Measurements from ENCODE around the gene HK2. TPM values are rescaled to one million over a fixed set of nuclear protein-coding genes. Genes with fewer than 3 reads are reported as not detected.

The HK2 gene
- total RNA-seq, 1 experiment from 2014 or later: 43.8 TPM

DNA sequence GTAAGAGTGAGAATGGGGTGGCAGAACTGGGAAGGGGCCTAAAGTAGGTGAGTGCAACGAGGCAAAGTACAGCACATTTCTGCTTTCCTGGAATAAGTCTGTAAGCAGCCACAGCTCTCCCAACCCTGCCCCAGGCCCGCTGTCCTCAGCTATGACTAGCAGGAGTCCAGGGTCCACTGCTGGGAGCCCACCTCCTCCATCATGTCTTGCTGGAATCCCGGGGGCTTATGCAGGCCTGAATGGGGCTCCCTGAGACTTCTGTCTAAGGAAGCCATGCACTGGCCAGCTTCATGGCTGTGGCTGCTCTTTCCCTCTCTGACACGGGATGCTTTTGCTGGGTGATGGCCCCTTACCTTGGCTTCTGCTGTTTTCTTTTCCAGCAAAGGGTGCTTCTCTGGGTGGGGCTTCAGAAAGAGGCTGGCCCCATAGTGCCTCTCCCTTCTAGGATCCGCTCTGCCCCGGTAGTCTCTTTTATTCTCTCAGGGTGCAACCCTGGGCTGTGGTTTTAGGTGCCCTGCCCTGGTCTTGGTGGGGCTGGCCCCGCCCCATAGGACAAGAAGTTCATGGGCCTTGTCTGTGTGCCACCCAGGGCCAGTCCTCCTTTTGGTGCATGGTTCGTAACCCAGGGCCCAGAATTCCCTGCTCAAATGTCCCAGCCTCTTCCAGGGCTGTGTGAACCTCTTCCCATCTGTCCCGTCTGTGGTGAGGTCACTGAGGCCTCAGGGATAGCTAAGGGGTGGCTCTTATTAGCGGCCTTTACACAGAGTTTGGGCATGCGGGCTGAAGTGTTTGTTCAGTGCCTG lies 90.7 kb downstream of the HK2 start:
- CTCF ChIA-PET: interaction anchor here (0.6 kb wide), 1 partner anchor 58 kb away, joined by 3 read pairs; no protein-coding TSS in a partner anchor
- POLR2A ChIA-PET (ENCODE audit: unreplicated experiment): no interaction called here
- TF ChIP-seq EZH2 (IDR thresholded peaks at IDR 0.05; ENCODE audit: low read length, unreplicated experiment) (no peak), EZH2phosphoT487 (IDR thresholded peaks at IDR 0.05; ENCODE audit: borderline replicate concordance, low read length) (no peak)
- TF ChIP-seq, protein P1, sequence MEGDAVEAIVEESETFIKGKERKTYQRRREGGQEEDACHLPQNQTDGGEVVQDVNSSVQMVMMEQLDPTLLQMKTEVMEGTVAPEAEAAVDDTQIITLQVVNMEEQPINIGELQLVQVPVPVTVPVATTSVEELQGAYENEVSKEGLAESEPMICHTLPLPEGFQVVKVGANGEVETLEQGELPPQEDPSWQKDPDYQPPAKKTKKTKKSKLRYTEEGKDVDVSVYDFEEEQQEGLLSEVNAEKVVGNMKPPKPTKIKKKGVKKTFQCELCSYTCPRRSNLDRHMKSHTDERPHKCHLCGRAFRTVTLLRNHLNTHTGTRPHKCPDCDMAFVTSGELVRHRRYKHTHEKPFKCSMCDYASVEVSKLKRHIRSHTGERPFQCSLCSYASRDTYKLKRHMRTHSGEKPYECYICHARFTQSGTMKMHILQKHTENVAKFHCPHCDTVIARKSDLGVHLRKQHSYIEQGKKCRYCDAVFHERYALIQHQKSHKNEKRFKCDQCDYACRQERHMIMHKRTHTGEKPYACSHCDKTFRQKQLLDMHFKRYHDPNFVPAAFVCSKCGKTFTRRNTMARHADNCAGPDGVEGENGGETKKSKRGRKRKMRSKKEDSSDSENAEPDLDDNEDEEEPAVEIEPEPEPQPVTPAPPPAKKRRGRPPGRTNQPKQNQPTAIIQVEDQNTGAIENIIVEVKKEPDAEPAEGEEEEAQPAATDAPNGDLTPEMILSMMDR (conservative IDR thresholded peaks at IDR 0.05; ENCODE audit: low read depth, low read length): no peak

DNA sequence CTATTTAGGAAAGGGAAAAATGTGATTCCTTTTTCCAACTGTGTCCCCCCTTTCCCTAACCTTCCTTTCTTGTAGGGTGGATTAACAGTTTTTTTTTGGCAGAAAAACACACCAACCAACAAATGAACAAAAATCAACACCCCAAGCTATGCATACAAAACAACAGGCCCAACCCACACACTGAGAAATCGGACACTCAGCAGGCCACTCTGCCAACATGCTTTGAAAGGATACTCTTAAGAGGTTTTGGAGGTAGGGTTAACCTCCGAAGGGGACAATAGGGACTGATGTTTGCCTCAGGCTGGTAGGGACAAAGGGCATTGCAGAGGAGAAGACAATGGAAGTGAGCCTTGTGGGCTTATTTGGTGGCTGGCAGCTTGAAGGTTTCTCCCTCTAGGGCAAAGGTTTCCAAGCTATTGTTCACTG lies 91.4 kb downstream of the HK2 start:
- ATAC-seq (no peak; the same call in none of the 2 replicates), DNase-seq (no peak)
- Histone ChIP-seq H3K27me3 (ENCODE audit: low read length) (no peaks in the 10 kb centered on the region), H3K27ac (ENCODE audit: low read length) (no peak overlapping the region), H3K4me3 (ENCODE audit: low read length) (no peak overlapping the region), H3K9ac (ENCODE audit: low read length) (no peak overlapping the region), H3K36me3 (ENCODE audit: low read depth, low read length) (no peaks in the 10 kb centered on the region), H3K4me2 (ENCODE audit: low read length) (no peak overlapping the region), H3K9me2 (replicated peaks; ENCODE audit: low read length) (no peaks in the 10 kb centered on the region), H3K4me1 (ENCODE audit: insufficient read depth, low read length) (peaks cover 7% of the 10 kb centered on the region), H4K20me1 (ENCODE audit: low read length) (no peaks in the 10 kb centered on the region), H2AFZ (ENCODE audit: low read length) (peak overlapping the region; percentile 53; the same call in 1 of the 2 replicates), H3K79me2 (ENCODE audit: low read length) (no peaks in the 10 kb centered on the region), H3K9me3 (ENCODE audit: low read length) (no peaks in the 10 kb centered on the region), H3F3A (ENCODE audit: low read length, unreplicated experiment) (no peaks in the 10 kb centered on the region)
- BruUV-seq (replicated peaks): no TSS peak
- TF ChIP-seq EZH2phosphoT487 (IDR thresholded peaks at IDR 0.05; ENCODE audit: borderline replicate concordance, low read length) (no peak), EZH2 (IDR thresholded peaks at IDR 0.05; ENCODE audit: low read length, unreplicated experiment) (no peak)
- TF ChIP-seq, protein P1 (conservative IDR thresholded peaks at IDR 0.05; ENCODE audit: low read depth, low read length): no peak
- CTCF ChIA-PET: interaction anchor here (0.6 kb wide), 1 partner anchor 57 kb away, joined by 3 read pairs; no protein-coding TSS in a partner anchor
- POLR2A ChIA-PET (ENCODE audit: unreplicated experiment): no interaction called here
- intact Hi-C loops (cut with micrococcal nuclease): no loop called here

More for the DNA sequence above, 90.7 kb downstream of the HK2 start:
- H2AFZ ChIP-seq (ENCODE audit: low read length): no peak overlapping the region
- H3K36me3 ChIP-seq (ENCODE audit: low read depth, low read length): no peaks in the 10 kb centered on the region
- no peaks in the 10 kb centered on the region for H4K20me1 ChIP-seq (ENCODE audit: low read length)
- no peak overlapping the region for H3K4me3 ChIP-seq (ENCODE audit: low read length)
- H3K79me2 ChIP-seq (ENCODE audit: low read length): no peaks in the 10 kb centered on the region
- no TSS peak for BruUV-seq (replicated peaks)
- ATAC-seq (no peak), DNase-seq (no peak)
- H3K27ac ChIP-seq (ENCODE audit: low read length): no peak overlapping the region
- no peak overlapping the region for H3K9ac ChIP-seq (ENCODE audit: low read length)
- H3K27me3 ChIP-seq (ENCODE audit: low read length): no peaks in the 10 kb centered on the region
- no peaks in the 10 kb centered on the region for H3K9me3 ChIP-seq (ENCODE audit: low read length)
- intact Hi-C loops (cut with micrococcal nuclease): no loop called here
- H3F3A ChIP-seq (ENCODE audit: low read length, unreplicated experiment): no peaks in the 10 kb centered on the region
- H3K4me2 ChIP-seq (ENCODE audit: low read length): no peak overlapping the region
- H3K9me2 ChIP-seq (replicated peaks; ENCODE audit: low read length): no peaks in the 10 kb centered on the region
- H3K4me1 ChIP-seq (ENCODE audit: insufficient read depth, low read length): peaks cover 7% of the 10 kb centered on the region

DNA sequence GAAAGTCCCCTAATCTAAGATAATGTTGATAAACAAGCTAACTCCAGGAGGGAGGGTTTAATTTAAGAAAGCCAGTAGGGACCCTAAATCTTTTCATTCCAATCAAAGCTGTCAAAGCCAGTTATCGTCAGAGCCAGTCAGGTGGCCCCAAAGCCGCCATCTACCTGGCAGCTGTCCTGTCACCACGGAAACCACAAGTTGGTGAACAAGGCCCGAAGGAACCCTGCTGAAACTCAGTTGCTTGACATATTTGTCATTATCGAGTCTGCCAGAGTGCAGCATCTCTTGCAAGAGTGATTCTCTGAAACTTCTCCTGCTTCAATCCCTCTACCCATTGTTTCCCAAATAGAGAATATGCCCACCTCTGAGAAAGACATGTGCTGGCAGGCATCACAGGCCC lies 93.7 kb downstream of the HK2 start:
- POLR2A ChIA-PET (ENCODE audit: unreplicated experiment): no interaction called here
- Histone ChIP-seq H3K36me3 (ENCODE audit: low read depth, low read length) (no peaks in the 10 kb centered on the region), H3K27ac (ENCODE audit: low read length) (no peak overlapping the region), H3K79me2 (ENCODE audit: low read length) (no peaks in the 10 kb centered on the region), H4K20me1 (ENCODE audit: low read length) (no peaks in the 10 kb centered on the region), H3K4me3 (ENCODE audit: low read length) (no peak overlapping the region), H3K27me3 (ENCODE audit: low read length) (no peaks in the 10 kb centered on the region), H3K4me1 (ENCODE audit: insufficient read depth, low read length) (peaks cover 7% of the 10 kb centered on the region), H2AFZ (ENCODE audit: low read length) (no peak overlapping the region), H3F3A (ENCODE audit: low read length, unreplicated experiment) (no peaks in the 10 kb centered on the region), H3K4me2 (ENCODE audit: low read length) (no peak overlapping the region), H3K9me3 (ENCODE audit: low read length) (no peaks in the 10 kb centered on the region), H3K9me2 (replicated peaks; ENCODE audit: low read length) (no peaks in the 10 kb centered on the region), H3K9ac (ENCODE audit: low read length) (no peak overlapping the region)
- intact Hi-C loops (cut with micrococcal nuclease): no loop called here
- ATAC-seq (no peak), DNase-seq (no peak)
- CTCF ChIA-PET: no interaction called here
- TF ChIP-seq EZH2 (IDR thresholded peaks at IDR 0.05; ENCODE audit: low read length, unreplicated experiment): no peak
- no peak for TF ChIP-seq EZH2phosphoT487 (IDR thresholded peaks at IDR 0.05; ENCODE audit: borderline replicate concordance, low read length)
- TF ChIP-seq, protein P1 (conservative IDR thresholded peaks at IDR 0.05; ENCODE audit: low read depth, low read length): no peak
- BruUV-seq (replicated peaks): no TSS peak
